HepG2 (cell line): ENCODE measurements around the gene UBE2S. TPM values are rescaled to one million over a fixed set of nuclear protein-coding genes. Genes with fewer than 3 reads are reported as not detected.

Experiments
- ARID2 ChIP-seq: sonication (generic); formaldehyde crosslinking; IDR thresholded peaks from 2 replicates; pipeline ENCODE4 v1.8.1; 2022; ENCODE audit warnings: mild to moderate bottlenecking, missing genetic modification reagents, borderline replicate concordance
- ASH2L ChIP-seq: fragments of 300-600, 200-600 bp; sonication (generic); IDR thresholded peaks from 2 replicates; pipeline ENCODE4 v1.7.0; 2017; ENCODE audit warnings: low read depth, mild to moderate bottlenecking, moderate library complexity, mixed read lengths, low read length; ENCODE audit not compliant: insufficient read length
- HIVEP1 ChIP-seq: sonication (generic); formaldehyde crosslinking; IDR thresholded peaks from 2 replicates; pipeline ENCODE4 v1.4.0; 2020; ENCODE audit warnings: mild to moderate bottlenecking, missing genetic modification reagents
- HOXA5 ChIP-seq: sonication (generic); formaldehyde crosslinking; IDR thresholded peaks from 2 replicates; pipeline ENCODE4 v1.4.0; 2020; ENCODE audit warnings: missing genetic modification reagents
- LCORL ChIP-seq, 2 experiments: fragments of 450-650 bp in 1 of 2; sonication (generic) in 1 of 2; formaldehyde crosslinking in 1 of 2; IDR thresholded peaks; 2 replicates each; pipeline versions ENCODE4 v1.5.0 to v1.6.1; 2017 to 2020; ENCODE audit warnings: antibody characterized with exemption in 1 of 2, missing genetic modification reagents in 1 of 2
- MYC ChIP-seq: sonication (generic); formaldehyde crosslinking; IDR thresholded peaks from 2 replicates; pipeline ENCODE4 v1.9.0; 2021; ENCODE audit warnings: missing genetic modification reagents, borderline replicate concordance
- PAF1 ChIP-seq: IDR thresholded peaks from 2 replicates; pipeline ENCODE4 v1.6.1; 2016; ENCODE audit warnings: missing genetic modification reagents, missing compliant biosample characterization
- POLR2A ChIP-seq, 2 experiments: IDR thresholded peaks; 2 replicates each; pipeline ENCODE4 v1.6.1; 2011; ENCODE audit warnings: low read depth in 2 of 2, low read length in 2 of 2, mild to moderate bottlenecking in 1 of 2, moderate library complexity in 1 of 2; ENCODE audit not compliant: insufficient read depth in 1 of 2
- POLR2AphosphoS5 ChIP-seq: IDR thresholded peaks from 2 replicates; pipeline ENCODE4 v1.6.1; 2012; ENCODE audit warnings: low read depth, low read length
- RFXANK ChIP-seq: IDR thresholded peaks from 2 replicates; pipeline ENCODE4 v1.6.1; 2016
- SMYD3 ChIP-seq: sonication (generic); formaldehyde crosslinking; IDR thresholded peaks from 2 replicates; pipeline ENCODE4 v1.8.1; 2023; ENCODE audit warnings: mild to moderate bottlenecking, missing genetic modification reagents
- ZNF430 ChIP-seq: sonication (generic); formaldehyde crosslinking; IDR thresholded peaks from 2 replicates; pipeline ENCODE4 v1.9.0; 2021; ENCODE audit warnings: mild to moderate bottlenecking, missing genetic modification reagents
- ZNF501 ChIP-seq: sonication (generic); formaldehyde crosslinking; IDR thresholded peaks from 2 replicates; pipeline ENCODE4 v1.5.1; 2020; ENCODE audit warnings: mild to moderate bottlenecking, moderate library complexity, missing genetic modification reagents
- ZNF619 ChIP-seq: sonication (generic); formaldehyde crosslinking; IDR thresholded peaks from 2 replicates; pipeline ENCODE4 v1.4.0; 2020; ENCODE audit warnings: mild to moderate bottlenecking, missing genetic modification reagents
- ZNF768 ChIP-seq: sonication (generic); formaldehyde crosslinking; IDR thresholded peaks from 2 replicates; pipeline ENCODE4 v1.4.0; 2020; ENCODE audit warnings: missing genetic modification reagents
- polyA plus RNA-seq, 8 experiments: library from polyadenylated mRNA; depleted of rRNA in 3 of 8; stranded (reverse) in 7 of 8; unstranded in 1 of 8; fragments of >200 nt; fragmentation: Illumina TruSeq in 4 of 8; extraction: Trizol in 4 of 8; gene quantifications; 2 replicates each; pipeline versions ENCODE4 v1.2.1 to v1.2.3, GENCODE V29; 2011 to 2016; ENCODE audit warnings: low read depth in 4 of 8, missing spikeins in 1 of 8, mixed read lengths in 1 of 8; ENCODE audit not compliant: insufficient read depth in 1 of 8
- total RNA-seq, 5 experiments: library from RNA; depleted of rRNA; stranded (reverse); fragments of >200 nt; fragmentation: Illumina TruSeq; extraction: Trizol; gene quantifications; 2 replicates each; pipeline ENCODE4 v1.2.3, GENCODE V29; 2016; ENCODE audit warnings: low read depth in 1 of 5
- TF ChIP-seq, protein P1 (sequence below): IDR thresholded peaks from 2 replicates; pipeline ENCODE4 v1.6.1; 2016; ENCODE audit warnings: low read depth, borderline replicate concordance
- TF ChIP-seq, protein P2 (sequence below): sonication (generic); formaldehyde crosslinking; IDR thresholded peaks from 2 replicates; pipeline ENCODE4 v1.4.0; 2020; ENCODE audit warnings: low read depth, missing genetic modification reagents
- TF ChIP-seq, protein P3 (sequence below): sonication (generic); formaldehyde crosslinking; IDR thresholded peaks from 2 replicates; pipeline ENCODE4 v1.5.0; 2020; ENCODE audit warnings: mild to moderate bottlenecking, missing genetic modification reagents
- TF ChIP-seq, protein P4 (sequence below): IDR thresholded peaks from 2 replicates; pipeline ENCODE4 v1.6.1; 2012; ENCODE audit warnings: inconsistent platforms
- TF ChIP-seq, protein P5 (sequence below), 2 experiments: sonication (generic) in 1 of 2; formaldehyde crosslinking in 1 of 2; IDR thresholded peaks; 2 replicates each; pipeline versions ENCODE4 v1.4.0 to v1.6.1; 2018 to 2020; ENCODE audit warnings: missing genetic modification reagents in 2 of 2, borderline replicate concordance in 1 of 2, low read depth in 1 of 2, mild to moderate bottlenecking in 1 of 2, missing biosample characterization in 1 of 2

The UBE2S gene
- total and polyA plus RNA-seq, 2 of the 13 experiments (the other 11 are each of a cell fraction or from before 2014, with no cell fraction given) = 32.2 to 39.3 TPM

DNA sequence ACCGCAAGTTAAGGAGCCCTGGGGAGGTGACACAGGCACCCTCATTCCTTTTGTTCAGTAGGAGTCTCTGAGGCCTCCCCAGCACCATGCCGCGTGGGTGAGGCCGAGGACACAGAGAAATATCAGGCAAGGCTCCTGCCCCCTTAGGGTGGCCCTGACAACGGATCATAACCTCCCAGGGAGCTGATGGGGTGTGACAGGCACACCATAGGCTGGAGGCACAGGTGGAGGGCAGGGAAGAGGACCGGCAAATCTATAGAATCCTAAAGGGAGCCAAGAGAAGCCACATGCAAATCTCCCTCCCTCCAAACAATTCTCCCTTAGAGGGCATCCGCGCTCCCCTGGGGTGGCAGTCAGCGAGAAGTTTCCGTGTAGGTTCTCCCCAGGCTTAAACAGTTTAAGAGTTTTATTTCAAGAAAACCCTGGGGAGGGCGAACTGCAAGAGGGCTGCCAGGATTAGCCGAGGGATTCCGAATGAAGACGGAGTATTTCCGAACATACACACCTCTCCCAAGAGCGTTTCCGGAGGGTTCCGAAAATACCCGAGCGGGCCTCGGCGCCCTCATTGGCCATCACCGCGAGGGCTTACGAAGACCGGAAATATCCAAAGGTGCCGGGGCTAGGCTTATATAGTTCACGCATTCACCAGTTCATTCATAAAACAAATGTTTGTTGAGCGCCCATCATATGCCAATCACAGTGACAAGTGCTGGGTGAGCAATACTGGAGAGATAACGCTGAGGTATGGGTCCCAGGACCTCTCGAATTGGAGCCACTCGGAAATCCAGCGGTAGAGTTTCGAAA is 22.5 kb downstream of the UBE2S start (continued):
- TF ChIP-seq, protein P1, sequence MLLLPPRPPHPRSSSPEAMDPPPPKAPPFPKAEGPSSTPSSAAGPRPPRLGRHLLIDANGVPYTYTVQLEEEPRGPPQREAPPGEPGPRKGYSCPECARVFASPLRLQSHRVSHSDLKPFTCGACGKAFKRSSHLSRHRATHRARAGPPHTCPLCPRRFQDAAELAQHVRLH (CRISPR knock-in tag) = peak; percentile 19; the same call in 1 of the 2 replicates
- TF ChIP-seq MYC (peak; percentile 68; the same call in 1 of the 2 replicates), ZNF619 (CRISPR knock-in tag) (no peak), ARID2 (0 out of 2 replicates have a peak, but pooled peaks have one; percentile 63), ZNF430 (CRISPR knock-in tag) (peak; percentile 73), HOXA5 (CRISPR knock-in tag) (0 out of 2 replicates have a peak, but pooled peaks have one; percentile 13), ASH2L (peak; percentile 68), LCORL (IDR thresholded peaks at IDR 0.05) (no peak), LCORL (CRISPR knock-in tag; IDR thresholded peaks at IDR 0.05) (no peak; the same call in 1 of the 2 replicates), ZNF768 (CRISPR knock-in tag) (no peak), POLR2AphosphoS5 (peak; percentile 52), POLR2A (IDR thresholded peaks at IDR 0.05; ENCODE audit: insufficient read depth in 1 of 2, low read depth in 2 of 2, low read length in 2 of 2) (no peak), RFXANK (no peak), PAF1 (CRISPR knock-in tag) (no peak), ZNF501 (CRISPR knock-in tag) (peak; percentile 68; the same call in 1 of the 2 replicates), SMYD3 (CRISPR knock-in tag) (peak; percentile 26; the same call in 1 of the 2 replicates), HIVEP1 (CRISPR knock-in tag) (0 out of 2 replicates have a peak, but pooled peaks have one; percentile 34)
- TF ChIP-seq, protein P2, sequence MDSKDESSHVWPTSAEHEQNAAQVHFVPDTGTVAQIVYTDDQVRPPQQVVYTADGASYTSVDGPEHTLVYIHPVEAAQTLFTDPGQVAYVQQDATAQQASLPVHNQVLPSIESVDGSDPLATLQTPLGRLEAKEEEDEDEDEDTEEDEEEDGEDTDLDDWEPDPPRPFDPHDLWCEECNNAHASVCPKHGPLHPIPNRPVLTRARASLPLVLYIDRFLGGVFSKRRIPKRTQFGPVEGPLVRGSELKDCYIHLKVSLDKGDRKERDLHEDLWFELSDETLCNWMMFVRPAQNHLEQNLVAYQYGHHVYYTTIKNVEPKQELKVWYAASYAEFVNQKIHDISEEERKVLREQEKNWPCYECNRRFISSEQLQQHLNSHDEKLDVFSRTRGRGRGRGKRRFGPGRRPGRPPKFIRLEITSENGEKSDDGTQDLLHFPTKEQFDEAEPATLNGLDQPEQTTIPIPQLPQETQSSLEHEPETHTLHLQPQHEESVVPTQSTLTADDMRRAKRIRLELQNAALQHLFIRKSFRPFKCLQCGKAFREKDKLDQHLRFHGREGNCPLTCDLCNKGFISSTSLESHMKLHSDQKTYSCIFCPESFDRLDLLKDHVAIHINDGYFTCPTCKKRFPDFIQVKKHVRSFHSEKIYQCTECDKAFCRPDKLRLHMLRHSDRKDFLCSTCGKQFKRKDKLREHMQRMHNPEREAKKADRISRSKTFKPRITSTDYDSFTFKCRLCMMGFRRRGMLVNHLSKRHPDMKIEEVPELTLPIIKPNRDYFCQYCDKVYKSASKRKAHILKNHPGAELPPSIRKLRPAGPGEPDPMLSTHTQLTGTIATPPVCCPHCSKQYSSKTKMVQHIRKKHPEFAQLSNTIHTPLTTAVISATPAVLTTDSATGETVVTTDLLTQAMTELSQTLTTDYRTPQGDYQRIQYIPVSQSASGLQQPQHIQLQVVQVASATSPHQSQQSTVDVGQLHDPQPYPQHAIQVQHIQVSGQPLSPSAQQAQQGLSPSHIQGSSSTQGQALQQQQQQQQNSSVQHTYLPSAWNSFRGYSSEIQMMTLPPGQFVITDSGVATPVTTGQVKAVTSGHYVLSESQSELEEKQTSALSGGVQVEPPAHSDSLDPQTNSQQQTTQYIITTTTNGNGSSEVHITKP = 0 out of 2 replicates have a peak, but pooled peaks have one; percentile 8
- TF ChIP-seq, protein P3, sequence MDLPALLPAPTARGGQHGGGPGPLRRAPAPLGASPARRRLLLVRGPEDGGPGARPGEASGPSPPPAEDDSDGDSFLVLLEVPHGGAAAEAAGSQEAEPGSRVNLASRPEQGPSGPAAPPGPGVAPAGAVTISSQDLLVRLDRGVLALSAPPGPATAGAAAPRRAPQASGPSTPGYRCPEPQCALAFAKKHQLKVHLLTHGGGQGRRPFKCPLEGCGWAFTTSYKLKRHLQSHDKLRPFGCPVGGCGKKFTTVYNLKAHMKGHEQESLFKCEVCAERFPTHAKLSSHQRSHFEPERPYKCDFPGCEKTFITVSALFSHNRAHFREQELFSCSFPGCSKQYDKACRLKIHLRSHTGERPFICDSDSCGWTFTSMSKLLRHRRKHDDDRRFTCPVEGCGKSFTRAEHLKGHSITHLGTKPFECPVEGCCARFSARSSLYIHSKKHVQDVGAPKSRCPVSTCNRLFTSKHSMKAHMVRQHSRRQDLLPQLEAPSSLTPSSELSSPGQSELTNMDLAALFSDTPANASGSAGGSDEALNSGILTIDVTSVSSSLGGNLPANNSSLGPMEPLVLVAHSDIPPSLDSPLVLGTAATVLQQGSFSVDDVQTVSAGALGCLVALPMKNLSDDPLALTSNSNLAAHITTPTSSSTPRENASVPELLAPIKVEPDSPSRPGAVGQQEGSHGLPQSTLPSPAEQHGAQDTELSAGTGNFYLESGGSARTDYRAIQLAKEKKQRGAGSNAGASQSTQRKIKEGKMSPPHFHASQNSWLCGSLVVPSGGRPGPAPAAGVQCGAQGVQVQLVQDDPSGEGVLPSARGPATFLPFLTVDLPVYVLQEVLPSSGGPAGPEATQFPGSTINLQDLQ (CRISPR knock-in tag) = peak; percentile 79; the same call in 1 of the 2 replicates
- TF ChIP-seq, protein P4, sequence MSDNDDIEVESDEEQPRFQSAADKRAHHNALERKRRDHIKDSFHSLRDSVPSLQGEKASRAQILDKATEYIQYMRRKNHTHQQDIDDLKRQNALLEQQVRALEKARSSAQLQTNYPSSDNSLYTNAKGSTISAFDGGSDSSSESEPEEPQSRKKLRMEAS = peak; percentile 57
- TF ChIP-seq, protein P5, sequence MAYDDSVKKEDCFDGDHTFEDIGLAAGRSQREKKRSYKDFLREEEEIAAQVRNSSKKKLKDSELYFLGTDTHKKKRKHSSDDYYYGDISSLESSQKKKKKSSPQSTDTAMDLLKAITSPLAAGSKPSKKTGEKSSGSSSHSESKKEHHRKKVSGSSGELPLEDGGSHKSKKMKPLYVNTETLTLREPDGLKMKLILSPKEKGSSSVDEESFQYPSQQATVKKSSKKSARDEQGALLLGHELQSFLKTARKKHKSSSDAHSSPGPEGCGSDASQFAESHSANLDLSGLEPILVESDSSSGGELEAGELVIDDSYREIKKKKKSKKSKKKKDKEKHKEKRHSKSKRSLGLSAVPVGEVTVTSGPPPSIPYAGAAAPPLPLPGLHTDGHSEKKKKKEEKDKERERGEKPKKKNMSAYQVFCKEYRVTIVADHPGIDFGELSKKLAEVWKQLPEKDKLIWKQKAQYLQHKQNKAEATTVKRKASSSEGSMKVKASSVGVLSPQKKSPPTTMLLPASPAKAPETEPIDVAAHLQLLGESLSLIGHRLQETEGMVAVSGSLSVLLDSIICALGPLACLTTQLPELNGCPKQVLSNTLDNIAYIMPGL (CRISPR knock-in tag; IDR thresholded peaks at IDR 0.05; ENCODE audit: borderline replicate concordance in 1 of 2, low read depth in 1 of 2) = peak in 1 of 2 experiments; percentile 15; a peak in 1 of 4 replicates
